GM19238 (cell line): ENCODE results near the gene DYNC1I1.
"Not testable (repeated sequence)": the region's sequence is repeated elsewhere in the genome, so short reads cannot be mapped to it uniquely, and the experiment has no call there.

Source experiments
- DNase-seq: peaks from one replicate; pipeline ENCODE4 v3.0.0; 2011; ENCODE audit warnings: low spot score; ENCODE audit not compliant: insufficient read length

Gene DYNC1I1

DNA sequence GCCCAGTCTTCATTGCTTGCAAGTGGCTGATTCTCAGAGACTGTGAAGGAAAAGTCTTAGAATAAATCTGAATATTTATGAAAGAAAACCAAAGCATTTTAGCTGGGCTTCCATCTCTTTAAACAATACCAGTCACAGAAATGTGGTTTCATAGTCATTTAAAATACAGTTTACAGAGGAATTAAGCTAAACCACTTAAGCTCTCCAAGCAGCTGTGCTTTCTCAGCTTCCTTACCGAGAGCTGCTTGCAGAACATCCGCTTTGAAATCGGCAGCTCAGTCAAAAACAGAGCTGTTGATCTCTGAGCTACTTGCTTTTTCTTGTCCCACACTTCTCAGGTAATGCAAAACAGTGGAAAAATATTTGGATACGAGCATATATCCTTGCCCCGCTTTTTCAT is 134.5 kb downstream of the DYNC1I1 start:
- no peak for DNase-seq

DNA sequence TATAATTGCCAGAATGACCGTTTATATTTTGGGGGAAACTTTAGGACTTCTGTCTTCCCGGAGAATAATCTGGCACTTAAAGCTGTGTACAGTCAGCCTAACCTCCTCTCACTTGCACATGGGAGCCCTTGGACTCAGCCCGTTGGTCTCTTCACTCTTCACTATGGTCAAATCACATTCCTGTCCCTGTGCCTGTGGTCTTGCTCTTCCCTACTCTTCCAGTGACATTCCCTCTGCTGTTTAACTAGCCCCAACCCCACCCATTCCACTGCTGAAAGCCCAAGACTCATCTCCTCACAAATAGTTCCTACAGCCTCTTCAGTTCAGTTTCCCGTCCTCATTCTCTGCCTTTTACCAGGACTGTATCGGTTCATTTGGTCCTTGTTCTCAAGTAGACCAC is 135.0 kb downstream of the DYNC1I1 start:
- no peak for DNase-seq

DNA sequence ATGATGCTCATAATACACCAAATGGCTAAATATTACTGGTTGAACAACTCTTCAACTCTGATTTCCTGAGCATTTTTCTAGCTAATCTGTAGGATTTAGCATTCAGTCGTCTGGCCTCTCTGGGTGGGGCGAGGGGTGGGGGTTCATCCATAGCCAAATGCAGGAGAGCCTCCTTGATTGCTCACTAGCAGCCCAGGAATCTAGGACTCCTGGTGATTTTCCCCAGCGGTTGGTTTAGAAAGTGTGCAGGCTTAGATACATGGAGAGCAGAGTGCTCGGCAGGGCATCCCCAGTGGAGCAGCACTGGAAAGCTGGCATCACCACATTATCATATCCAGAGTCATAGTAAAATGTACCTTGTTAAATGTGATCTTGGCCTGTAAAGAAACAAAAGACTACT is 136.1 kb downstream of the DYNC1I1 start:
- DNase-seq = no peak

DNA sequence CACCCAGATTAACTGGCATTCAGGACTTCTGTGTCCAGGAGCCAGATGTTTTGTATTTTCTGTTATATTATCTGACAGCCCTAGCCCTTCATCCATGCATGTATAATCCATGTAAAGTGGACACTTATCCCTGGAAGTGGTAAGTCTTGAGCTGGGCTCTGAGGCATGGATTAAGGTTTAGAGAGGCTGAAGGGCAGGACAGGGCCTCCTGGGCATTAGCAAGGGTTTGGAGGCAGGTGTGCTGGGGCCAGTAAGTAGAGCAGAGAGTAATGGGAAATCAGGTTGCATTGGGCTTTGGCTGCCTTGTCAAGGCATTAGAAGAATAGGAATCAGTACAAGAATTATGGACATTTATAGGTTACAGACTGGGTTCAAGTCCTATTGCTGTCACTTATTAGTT is 138.0 kb downstream of the DYNC1I1 start:
- no peak for DNase-seq

DNA sequence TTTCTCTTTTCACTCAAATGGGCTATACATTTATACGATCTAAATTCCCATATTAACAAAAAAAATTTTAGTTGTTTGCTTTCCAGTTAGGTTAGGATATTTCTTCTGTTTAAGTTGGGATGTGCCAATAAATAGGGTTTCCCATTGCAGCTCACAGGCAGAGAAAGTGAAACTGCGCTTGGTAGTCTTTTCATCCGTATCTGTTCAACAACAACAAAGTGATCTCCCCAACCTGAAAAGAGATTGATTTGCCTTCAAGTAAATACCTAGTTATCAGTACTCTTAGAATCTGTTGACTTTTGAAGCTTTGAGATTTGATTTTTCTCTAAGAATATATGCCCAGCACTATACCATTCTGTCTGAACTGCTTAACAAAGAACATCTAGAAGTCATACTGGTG is 143.4 kb downstream of the DYNC1I1 start:
- no peak for DNase-seq

DNA sequence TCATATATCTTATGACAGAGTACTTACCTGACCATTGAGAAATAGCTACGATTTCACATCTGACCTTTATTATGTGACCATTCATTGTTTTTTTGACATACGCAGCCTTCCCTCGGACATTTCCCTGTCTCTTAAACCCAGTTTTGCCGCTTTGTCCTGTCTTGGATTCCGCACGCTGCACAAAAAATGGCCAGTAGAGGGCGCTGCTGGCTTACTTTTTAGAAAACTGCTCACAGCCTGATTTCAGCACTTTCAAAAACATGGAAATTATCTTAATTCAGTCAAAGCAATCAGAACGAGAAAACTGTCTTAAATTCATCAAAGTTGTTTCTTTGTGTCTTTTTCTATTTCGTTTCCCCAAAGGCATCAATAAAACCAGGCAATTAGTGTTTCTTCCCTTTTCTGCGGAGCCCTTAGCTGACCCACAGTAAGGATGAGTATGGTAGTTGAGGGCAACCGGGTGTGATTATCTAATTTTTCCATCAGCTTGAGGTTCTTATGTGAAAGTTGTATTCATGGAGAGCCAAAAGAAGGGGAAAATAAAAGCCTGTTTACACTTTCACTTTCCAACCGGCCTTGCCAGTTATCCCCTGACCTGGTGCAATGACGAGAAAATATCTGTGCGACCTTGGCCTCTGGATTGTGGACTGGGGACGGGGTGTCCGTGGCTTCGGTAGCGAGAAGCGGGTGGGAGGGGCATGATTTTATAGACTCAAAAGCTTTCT is 144.4 kb downstream of the DYNC1I1 start:
- peak; percentile 16 for DNase-seq

DNA sequence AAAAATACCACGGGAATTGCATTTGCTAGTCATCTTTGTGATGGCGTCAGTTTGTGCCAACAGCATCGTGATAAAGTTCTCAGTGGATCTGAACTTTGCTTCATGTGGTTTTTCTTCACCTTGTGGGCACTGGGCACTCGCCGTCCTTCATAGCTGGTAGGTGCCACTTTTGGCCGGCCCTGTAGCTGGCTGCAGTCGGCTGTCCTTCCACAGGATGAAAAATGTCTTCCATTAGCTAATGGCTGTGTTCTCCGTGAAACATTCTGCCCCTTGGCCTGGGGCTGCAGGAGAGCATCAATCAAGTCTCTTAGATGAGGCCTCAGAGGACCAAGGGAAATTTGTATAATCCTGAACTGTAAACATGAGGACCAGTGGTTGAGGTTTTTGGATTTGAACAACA is 145.3 kb downstream of the DYNC1I1 start:
- no peak for DNase-seq

DNA sequence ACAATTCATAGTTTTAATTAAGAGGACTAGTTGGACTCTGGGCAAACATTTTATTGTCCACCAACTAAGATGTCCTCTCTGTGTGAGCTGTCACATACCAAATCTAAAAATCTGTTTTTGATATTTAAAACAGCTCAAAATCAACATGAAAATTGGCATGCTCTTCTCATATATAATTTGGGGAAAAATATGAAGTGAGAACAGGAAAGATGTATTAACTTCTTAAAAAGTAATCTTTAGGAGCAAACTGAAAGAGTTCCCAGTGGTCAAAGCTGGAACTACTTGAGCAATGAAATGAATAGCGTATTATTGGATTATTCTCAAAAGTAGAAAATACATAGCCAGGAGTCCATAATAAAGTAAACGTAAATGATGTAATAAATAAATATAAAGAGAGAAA is 147.2 kb downstream of the DYNC1I1 start:
- no peak for DNase-seq

DNA sequence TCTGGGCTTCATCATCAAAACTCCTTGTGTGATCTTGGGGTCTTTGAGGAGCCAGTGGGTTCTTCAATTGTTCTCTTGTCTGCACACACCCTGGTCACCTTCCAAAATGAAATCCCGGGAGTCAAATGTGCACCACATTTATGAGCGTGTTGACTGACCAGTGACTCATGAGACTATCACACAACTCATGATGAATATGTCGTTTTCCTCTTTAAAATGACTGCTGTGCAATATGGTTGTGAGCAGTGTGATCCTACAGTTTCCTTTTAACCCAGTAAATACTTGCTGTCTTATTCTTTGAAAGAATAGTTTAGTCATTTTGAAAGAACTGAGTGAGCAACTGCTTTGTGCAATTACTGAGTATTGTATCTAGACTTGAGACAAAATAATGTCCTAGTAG is 149.2 kb downstream of the DYNC1I1 start:
- no peak for DNase-seq

DNA sequence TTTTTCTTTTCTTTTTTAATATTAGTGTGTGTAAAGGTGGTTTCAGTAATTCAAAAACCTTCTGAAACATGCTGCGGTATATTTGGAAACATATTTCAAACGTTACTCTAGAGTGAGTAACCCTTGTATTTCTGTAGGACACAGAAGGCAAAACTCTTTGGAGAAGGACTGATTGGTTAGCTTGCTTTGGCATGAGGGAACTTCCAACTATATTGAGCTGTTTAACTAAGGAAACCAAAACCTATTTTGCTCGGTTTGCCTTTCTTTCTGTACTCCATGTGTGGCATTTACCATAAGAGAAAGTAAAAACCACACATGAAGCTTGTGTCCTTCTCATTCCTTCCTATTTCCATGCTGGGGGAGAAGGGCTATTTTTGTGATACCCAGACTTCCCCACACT is 149.8 kb downstream of the DYNC1I1 start:
- no peak for DNase-seq

DNA sequence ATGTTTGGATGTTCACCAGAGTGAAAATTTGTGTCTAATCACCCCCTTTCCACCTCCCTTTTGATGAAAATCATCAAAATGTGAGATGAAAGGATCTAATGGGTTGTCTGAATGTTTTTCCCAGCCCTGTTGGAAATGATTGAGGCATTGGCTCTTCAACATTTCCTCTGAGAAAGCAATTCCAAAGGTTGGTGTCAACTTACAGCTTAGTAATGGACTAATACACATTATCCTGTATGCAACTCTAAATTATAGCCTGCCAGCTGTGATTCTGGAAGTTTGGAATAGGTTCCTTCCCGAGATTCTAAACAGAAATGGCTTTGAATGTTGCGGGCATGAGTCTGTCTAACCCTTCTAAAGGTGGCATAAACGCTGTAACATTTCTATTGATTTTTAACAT is 152.9 kb downstream of the DYNC1I1 start:
- no peak for DNase-seq

DNA sequence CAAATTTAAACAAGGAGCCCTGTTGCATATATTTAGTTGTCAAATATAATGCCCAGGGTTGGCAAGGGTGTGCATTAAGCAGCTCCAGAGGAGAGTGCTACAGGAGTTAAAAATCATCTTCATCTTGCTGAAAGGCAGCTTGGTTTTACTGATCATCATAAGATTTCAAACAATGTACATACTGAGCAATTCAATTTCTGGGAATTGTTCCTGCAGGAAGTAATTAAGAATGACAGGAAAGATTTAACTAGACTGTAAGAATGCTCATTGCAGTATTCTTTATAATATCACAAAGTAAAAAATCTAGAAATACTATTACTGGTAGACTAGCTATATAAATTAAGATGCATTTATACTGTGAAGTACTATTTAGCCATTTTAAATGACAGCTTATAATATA is 153.6 kb downstream of the DYNC1I1 start:
- no peak for DNase-seq

DNA sequence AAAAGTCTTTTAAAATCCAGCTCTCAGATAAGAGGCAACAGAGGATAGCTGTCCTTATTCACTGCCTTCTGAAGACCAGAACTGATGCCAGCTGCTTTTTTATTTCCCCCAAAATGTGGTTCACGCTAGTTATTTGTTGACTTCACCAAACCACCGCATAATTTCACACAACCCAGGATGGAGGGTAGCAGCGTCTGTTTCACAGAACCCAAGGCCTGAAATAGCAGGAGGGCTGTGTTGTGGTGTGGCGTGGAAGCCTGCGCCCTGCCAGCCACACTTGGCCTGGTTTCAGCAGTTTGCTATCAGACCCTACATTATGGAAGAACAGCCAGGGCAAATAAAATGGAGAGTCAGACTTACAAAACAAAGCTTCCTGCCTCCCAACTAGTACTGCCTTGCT is 155.4 kb downstream of the DYNC1I1 start:
- no peak for DNase-seq

DNA sequence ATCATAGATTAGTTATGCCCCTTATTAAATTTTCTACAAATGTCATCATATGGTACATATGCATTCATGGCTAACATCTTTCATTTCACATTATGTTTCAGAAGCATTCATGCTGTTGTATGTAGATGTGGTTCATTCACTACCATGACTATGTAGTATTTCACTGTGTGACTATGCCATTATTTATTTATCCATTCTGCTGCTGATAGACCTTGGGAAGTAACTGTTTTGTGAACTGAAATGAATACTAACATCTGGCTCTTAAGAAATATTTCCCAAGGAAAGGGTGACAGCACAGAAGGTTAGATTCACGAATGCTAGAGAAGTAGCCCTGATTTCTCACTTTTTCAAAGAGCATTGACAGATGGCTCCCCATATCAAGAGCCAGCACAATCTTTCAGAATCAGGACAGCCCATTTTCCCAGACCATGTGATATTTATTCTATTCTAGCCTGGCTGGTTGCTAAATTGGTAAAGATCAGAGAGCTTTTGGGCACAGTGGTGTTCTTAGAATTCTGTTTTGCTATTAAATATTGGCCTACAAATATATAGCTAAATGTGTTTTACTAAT is 157.4 kb downstream of the DYNC1I1 start:
- DNase-seq = no peak

DNA sequence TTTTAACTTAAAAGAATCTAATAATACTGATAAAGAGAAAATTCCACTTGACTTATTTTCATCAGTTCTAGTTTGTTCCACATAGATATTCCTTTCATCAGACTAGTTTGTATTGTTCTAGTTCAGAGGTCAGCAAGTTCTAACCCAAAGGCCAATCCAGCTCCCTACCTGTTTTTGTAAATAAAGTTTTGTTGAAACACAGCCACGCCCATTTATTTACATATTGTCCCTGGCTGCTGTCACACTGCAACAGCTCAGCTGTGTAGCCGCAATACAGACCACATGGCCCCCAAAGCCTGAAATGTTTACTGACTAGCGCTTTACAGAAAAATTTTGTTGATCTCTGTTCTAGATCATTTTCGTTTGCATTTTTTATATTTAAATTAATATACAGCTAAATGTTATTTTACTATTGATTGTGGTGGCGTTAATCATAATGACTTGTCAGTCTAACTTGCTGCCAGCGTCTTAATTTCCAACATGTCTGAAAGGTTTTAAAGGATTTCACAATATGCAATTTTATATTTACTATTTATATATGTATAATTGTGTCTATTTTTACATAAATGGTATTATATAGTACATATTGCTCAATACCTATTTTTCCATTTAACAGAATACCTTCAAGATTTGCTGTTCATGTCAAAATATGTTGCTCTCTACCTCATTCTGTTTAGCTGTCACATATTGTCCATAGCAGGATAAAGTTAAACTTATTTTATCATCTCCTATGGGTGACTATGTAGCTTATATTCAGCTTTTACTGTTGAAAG is 159.3 kb downstream of the DYNC1I1 start:
- DNase-seq = no peak

DNA sequence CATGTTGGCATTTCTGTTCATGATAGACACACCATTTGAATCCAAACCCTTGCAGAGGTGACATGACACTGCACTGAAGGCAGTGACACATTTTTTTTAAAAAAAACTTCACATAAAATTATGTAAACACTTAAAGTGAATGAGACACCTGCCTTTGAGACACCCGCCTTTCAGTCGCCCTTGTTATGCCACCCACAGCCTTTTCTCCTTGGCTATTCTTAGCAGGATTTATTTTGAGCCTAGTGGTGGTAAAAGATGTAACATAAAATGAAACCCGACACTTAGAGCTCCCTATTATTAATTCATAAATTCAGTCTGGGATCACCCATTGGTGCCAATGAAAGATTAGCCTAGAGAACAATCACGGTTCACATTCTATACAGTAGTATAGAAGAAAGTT is 161.3 kb downstream of the DYNC1I1 start:
- no peak for DNase-seq

DNA sequence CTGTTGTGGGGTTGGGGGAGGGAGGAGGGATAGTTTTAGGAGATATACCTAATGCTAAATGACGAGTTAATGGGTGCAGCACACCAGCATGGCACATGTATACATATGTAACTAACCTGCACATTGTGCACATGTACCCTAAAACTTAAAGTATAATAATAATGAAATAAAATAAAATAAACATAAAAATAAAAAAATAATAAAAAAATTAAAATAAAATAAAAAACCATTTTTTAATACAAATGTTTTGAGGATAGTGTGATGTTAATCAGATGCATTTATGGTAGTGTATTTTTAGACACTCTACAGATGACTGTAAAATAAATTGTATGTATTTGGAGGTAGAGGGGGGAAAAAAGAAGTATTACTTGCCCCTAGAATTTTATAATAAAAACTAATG is 172.5 kb downstream of the DYNC1I1 start:
- DNase-seq = not testable (repeated sequence)

DNA sequence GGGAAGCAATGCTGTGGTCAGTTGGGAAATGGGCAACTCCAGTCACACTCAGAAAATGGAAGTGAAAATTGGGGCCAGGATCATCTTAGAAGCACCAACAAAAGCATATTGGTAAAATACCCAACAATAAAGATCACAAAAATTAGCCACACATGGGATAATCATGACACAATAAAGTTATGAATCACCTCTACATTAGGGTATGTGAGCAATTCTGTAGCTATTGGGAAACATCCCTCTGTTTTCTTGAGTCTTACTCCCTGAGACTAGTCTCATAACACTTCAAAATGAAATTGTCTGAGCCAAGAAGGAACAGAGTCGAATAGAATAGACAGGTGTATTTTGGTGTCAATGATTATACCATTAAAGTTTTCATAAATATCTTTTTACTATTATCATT is 178.3 kb downstream of the DYNC1I1 start:
- DNase-seq = no peak

DNA sequence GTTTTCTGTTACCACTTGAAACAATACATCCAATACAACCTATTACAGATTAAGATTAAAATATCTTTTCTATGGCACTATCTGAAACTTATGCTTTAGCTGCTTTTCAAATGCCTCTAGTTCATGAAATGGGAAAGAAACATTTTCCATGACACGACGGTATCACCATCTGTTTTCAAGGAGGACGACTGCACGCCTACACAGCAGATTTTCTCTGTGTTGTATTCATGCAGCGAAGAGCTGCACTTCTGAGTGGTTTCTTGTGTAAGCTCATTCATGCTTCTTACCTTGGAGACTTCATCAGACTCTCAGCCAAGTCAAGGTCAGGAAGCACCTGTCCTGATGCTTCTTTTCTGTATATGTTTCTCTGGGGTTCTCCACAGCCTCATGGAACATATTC is 179.2 kb downstream of the DYNC1I1 start:
- no peak for DNase-seq

DNA sequence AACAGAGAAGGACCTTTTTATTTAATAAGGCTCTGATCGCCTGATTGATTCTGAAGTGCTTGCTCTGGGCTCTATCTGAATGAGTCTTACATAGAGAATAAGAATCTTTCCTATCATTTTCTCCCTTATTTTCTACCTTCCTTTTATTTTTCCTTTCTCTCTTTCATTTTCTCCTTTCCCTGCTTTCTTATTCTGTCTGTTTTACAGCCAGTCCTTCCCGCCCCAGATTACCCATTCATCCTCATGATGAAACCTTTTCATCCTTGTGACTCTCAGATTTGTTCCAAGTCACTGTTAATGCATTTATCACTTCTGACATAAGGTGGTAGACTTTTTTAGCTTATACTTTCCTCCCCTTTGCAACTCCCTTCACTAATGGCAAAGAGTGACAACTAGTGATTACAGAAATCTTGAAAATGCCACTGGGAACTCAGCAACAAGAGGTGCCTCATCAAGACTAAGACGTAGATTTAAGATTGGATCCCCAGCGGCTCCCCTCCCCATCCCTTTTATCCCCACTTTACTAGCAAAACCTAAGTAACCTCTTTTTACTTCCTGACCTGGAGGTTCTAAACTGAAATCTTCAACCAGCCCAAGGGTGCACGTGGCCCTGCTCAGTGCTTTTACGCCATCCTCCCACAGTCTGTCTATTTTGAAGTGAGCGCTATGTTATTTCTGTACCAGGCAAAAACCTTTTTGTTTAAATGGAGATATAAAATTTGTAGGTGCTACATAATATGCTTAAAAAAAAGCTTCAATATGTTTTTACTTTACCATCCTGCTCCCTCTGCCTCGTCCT is 179.8 kb downstream of the DYNC1I1 start:
- no peak for DNase-seq

DNA sequence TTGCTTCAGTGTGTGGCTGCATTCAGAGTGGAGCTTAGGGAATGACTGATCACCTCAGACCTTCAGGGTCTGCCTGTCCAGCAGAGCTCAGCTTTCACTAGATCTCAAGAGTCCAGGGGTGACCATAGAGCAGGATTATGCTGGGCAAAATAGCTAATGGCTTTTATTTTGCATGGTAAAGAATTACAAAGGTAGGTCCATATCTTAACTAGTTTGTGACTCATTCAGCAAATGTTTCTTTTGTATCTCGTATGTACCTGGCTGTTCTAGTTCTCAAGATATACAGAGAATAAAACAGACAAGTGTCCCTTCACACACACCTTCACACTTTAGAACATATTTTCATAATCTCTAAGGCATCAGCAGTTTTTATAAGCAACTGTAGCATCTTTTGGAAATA is 180.5 kb downstream of the DYNC1I1 start:
- DNase-seq = no peak

DNA sequence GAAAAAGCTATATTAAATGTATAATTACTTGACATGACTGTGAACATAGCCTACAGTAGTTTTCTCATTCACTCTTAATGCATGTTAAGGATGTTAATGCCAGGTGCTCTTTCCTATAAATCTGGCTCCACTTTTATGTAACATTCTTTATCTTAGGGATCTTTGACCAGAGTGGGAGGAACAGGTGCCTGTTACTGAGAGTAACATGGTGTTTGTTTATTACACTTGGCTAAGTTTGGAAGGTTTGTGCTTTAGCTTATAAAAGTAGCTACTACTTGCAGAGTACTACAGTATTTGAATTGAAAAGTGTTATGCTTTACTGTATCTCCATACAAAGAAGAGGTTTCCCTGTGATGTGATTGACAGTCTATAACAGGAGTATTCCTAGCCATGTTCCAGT is 183.4 kb downstream of the DYNC1I1 start:
- no peak for DNase-seq
